Activated T-cell treated with anti-CD3 and anti-CD28 coated beads for 48 hours (primary cell): ENCODE data around the gene MLH1.
"Not testable (repeated sequence)": the region's sequence is repeated elsewhere in the genome, so short reads cannot be mapped to it uniquely, and the experiment has no call there.

Experiments
- DNase-seq: peaks from one replicate; pipeline ENCODE4 v3.0.0-alpha.2; 2020; ENCODE audit warnings: low read depth

Gene MLH1

DNA sequence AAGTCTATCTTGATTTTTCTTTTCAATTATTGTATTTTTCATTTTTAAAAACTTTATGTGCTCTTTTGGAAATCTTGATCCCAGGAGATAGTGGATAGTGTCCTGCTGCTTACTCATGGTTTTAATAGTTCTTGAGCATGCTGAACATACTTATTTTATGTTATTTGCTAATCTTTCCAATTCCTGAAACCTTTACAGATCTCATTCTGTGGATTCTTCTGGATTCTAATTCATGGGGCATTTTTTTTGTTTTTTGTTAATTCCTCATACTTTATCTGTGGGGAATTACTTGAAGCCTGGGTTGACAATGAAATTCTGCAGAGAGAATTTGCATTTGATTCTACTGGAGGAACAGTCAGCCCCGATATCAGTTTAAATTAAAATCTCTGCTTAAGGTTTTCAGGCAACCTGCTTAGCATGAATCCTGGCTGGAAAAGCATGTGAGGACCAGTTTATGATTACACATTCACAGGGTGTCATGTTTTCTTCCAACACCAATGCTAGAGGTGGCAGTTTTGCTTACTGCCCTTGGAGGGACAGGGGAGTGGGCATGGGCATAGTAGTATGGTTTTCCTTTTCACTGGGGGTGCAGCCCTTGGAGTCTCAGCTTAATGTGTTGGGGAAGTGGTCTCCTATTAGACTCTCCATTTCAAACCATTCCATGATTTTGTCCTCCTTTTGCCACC lies 46.0 kb downstream of the MLH1 start:
- DNase-seq: no peak

DNA sequence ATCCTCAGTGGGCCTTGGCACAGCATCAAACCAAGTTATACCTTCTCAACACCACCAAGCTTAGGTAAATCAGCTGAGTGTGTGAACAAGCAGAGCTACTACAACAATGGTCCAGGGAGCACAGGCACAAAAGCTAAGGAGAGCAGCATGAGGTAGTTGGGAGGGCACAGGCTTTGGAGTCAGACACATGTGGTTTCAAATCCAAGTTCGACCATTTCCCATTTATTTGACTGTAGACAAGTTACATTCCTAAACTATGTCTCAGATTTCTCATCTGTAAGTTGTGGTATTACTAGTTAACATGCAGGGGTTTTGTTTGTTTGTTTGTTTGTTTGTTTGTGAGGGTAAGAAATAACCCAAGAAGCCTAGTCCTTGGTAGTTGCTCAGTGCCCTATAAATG lies 46.9 kb downstream of the MLH1 start:
- DNase-seq: no peak

GRCh38 chr3:37041546-37042195 lies 48.4 kb downstream of the MLH1 start:
- no peak for DNase-seq

DNA sequence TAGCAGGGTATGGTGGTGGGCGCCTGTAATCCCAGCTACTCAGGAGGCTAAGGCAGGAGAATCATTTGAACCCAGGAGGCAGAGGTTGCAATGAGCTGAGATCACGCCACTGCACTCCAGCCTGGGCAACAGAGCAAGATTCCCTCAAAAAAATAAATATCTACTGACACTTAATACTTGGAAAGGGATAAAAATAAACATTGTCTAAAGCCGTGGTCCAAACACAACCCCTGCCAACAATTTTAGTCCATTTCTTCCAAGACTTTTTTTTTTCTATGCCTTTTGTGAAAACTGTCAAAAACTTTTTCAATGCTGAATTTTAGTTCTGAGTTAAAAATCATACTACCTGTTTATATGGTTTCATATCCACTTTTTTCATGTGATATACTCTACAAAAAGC lies 49.4 kb downstream of the MLH1 start:
- DNase-seq: not testable (repeated sequence)

DNA sequence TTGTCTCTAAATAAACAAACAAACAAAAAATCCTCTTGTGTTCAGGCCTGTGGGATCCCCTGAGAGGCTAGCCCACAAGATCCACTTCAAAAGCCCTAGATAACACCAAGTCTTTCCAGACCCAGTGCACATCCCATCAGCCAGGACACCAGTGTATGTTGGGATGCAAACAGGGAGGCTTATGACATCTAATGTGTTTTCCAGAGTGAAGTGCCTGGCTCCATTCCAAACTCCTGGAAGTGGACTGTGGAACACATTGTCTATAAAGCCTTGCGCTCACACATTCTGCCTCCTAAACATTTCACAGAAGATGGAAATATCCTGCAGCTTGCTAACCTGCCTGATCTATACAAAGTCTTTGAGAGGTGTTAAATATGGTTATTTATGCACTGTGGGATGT lies 57.0 kb downstream of the MLH1 start:
- no peak for DNase-seq

DNA sequence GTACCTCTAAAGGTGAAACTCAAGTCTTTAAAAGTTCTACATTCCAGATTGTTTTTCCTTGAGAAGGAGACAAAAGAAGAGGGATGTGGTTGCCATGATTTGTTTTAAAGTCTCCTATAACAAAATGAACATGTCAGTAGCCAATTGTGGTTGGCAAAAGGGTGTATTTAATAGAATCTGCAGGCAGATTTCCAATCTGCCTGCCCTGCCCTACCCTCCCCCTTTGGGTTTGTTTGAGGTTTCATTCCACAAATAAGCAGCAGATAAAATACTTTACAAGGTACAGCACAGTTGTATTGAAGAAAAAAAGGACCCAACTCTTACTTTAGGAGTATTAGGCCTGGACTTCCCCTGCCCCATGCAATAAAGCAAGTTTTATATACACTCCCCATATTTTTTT lies 59.5 kb downstream of the MLH1 start:
- no peak for DNase-seq

GRCh38 chr3:37053337-37053736 lies 60.0 kb downstream of the MLH1 start:
- DNase-seq: no peak

DNA sequence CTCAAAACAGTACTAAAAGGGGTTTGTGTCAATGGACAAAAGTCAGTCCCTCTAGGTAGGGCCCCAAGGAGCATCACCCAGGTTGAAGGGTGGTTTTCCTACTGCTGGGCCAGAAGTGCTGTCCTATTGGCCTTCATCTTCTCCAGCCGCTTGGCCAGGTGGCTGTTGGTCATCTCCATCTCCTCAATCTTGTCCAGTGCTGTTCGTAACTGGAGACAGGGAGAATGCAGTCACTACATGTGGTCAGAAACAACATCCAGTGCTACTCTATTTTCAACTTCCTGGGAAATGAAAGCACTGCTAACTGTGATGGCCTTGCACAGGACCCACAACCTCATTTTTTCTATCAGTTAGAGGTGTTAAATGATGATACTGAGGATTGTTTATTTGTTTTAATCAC lies 60.4 kb downstream of the MLH1 start:
- no peak for DNase-seq

- no peak for DNase-seq
Observed at GRCh38 chr3:37054370-37054769, 61.1 kb downstream of the MLH1 start.

GRCh38 chr3:37055077-37055476 lies 61.8 kb downstream of the MLH1 start:
- DNase-seq: not testable (repeated sequence)

DNA sequence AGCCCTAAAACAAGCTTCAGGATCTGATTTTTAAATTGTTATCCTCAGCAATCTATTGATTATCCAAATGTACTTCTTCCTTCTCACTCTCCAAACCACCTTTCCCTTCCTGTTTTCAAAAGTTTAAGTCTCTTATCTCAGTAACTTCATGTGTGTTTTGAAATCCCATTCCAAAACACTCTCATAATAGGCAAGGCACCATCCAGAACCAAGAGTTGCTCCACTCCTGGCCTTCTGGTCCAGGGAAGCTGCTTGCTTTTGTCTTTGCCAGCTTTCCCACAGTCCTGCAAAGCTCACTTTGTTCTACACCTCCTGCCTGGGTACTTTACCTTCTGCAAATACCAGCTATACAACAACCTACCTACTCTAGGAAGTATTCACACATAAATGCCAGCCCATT lies 63.5 kb downstream of the MLH1 start:
- no peak for DNase-seq

- DNase-seq: no peak
Observed at GRCh38 chr3:37058117-37058516, 64.8 kb downstream of the MLH1 start.

- no peak for DNase-seq
Observed at GRCh38 chr3:37064747-37065146, 71.4 kb downstream of the MLH1 start.

GRCh38 chr3:37067577-37067976 lies 74.3 kb downstream of the MLH1 start:
- no peak for DNase-seq

- DNase-seq: no peak
Observed at GRCh38 chr3:37068031-37068430, 74.7 kb downstream of the MLH1 start.

GRCh38 chr3:37071921-37072320 lies 78.6 kb downstream of the MLH1 start:
- no peak for DNase-seq

GRCh38 chr3:37072892-37073291 lies 79.6 kb downstream of the MLH1 start:
- no peak for DNase-seq

GRCh38 chr3:37074178-37074577 lies 80.9 kb downstream of the MLH1 start:
- DNase-seq: no peak

GRCh38 chr3:37075955-37076354 lies 82.6 kb downstream of the MLH1 start:
- no peak for DNase-seq

DNA sequence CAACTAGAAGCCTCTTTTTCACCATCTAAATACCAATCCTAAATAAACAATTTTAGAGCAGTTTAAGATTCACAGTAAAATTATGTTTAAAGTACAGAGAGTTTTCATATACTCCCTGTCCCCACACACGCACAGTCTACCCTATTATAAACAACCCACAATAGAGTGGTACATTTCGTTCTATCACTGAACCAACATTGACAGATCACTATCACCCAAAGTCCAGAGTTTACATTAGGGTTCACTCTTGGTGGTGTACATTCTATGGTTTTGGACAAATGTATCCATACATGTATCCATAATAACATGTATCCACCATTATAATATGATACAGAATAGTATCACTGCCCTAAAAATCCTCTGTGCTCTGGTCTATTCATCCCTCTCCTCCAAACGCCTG lies 89.0 kb downstream of the MLH1 start:
- no peak for DNase-seq

- DNase-seq: no peak
Observed at GRCh38 chr3:37086918-37087317, 93.6 kb downstream of the MLH1 start.

DNA sequence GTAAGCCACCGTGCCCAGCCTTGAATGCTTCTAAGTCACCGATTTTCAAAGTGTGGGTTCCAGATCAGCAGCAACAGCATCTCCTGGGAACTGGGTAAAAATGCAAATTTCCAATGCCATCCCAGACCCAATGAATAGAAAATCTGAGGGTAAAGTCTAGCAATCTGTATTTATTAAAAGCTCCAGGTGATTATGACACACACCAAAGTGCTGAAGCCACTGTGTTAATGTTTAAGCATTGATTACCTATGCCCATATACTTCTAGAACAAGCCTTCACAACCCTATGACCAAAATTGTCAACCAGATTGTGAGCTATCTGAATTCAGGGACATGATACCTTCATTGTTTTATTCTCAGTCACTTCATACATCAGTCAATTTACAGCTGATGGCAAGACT lies 94.6 kb downstream of the MLH1 start:
- no peak for DNase-seq

GRCh38 chr3:37092484-37092883 lies 99.2 kb downstream of the MLH1 start:
- no peak for DNase-seq

DNA sequence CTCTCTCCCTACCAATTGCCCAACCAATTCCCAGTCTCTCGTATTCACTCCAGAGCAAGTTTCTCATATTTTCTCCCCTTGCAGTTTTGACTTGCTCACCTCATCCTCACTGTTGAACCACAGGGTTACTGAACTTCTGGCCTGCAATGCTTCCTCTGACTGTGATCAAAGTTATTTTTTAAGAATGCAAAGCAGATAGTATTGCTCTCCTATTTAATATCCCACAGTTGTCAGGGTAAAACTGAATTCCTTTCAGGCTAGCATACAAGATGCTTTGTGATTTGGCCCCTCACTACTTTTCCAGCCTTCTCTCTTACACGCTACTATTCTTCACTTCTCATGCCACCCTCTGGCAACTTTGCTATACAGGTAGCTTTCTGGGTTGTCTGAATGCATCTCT lies 100.2 kb downstream of the MLH1 start:
- no peak for DNase-seq
